ENCODE measurements around the gene FAM229A.

FAM229A gene

DNA sequence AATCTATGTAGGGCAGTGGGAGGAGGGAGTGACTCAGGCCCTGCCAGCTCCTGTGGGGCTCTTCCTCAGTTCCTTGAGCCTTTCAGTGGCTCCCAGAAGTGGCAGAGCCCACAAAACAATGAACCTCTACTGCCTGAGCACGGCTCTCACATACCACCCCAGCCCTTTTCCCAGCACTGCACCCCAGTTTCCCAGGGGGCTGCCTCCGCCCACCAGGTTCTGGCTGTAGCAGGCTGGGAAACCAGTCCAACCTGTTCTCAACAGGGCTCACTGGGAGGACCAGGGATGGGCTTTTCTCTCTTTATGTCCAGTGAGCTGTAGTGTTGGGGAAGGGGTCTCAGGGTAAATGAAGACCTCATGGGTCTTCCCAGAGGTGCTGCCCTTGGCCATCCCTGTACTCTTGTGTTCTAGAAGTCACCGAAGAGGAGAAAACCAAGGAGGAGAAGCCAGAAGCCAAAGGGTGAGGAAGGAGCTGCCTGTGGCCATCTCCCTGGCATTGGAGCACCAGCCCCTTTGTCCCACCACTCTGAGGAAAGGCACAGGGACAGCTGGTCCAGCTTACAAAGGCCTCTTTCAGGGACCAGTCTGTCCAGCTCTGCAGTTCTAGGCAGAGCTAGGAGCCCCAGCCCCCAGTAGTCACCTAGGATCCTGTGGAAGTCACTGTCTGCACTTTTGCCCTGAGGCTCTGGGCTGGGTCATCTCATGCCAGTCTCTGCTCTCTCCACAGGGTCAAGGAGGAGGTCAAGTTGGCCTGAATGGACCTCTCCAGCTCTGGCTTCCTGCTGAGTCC, 29.8 kb downstream of the FAM229A start:
- Histone ChIP-seq H3K27me3 (ENCODE audit: control insufficient read depth in 1 of 2, insufficient read depth in 2 of 2, low read length in 2 of 2) (no peaks in the 10 kb centered on the region), H3K27ac (ENCODE audit: low read depth, low read length) (no peak overlapping the region), H3K9me3 (ENCODE audit: control insufficient read depth in 1 of 2, low read length in 2 of 2) (no peaks in the 10 kb centered on the region), H3K36me3 (ENCODE audit: control insufficient read depth in 1 of 2, insufficient read depth in 2 of 2, low read length in 2 of 2) (peaks cover 40 to 55% of the 10 kb centered on the region in 2 donors), H3K4me3 (ENCODE audit: low read depth in 1 of 2, low read length in 2 of 2) (no peak overlapping the region), H3K4me1 (ENCODE audit: control insufficient read depth in 1 of 2, insufficient read depth in 2 of 2, low read length in 2 of 2) (peaks cover 27 to 33% of the 10 kb centered on the region in 2 donors), H3K9ac (ENCODE audit: low read depth in 1 of 2, low read length in 2 of 2) (no peak overlapping the region)

DNA sequence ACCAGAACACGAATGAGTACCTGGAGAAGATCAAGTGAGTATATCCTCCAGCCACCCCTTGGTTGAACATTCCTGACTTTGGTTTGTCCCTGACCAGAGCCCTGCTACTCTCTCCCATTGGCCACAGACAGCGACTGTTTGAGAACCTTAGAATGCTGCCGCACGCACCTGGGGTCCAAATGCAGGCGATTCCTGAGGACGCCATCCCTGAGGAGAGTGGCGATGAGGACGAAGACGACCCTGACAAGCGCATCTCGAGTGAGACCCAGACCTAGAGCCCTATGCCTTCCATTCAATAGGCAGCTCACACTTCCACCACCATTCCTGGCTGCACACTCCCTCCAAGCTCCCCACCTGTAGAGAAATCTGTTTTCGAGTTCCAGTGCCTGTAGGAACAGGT, 30.7 kb downstream of the FAM229A start:
- Histone ChIP-seq H3K4me1 (ENCODE audit: control insufficient read depth in 1 of 2, insufficient read depth in 2 of 2, low read length in 2 of 2) (peaks cover 18 to 27% of the 10 kb centered on the region in 2 donors), H3K9me3 (ENCODE audit: control insufficient read depth in 1 of 2, low read length in 2 of 2) (no peaks in the 10 kb centered on the region), H3K9ac (ENCODE audit: low read depth in 1 of 2, low read length in 2 of 2) (no peak overlapping the region), H3K27me3 (ENCODE audit: control insufficient read depth in 1 of 2, insufficient read depth in 2 of 2, low read length in 2 of 2) (no peaks in the 10 kb centered on the region), H3K4me3 (ENCODE audit: low read depth in 1 of 2, low read length in 2 of 2) (no peak overlapping the region), H3K36me3 (ENCODE audit: control insufficient read depth in 1 of 2, insufficient read depth in 2 of 2, low read length in 2 of 2) (peaks cover 48 to 63% of the 10 kb centered on the region in 2 donors), H3K27ac (ENCODE audit: low read depth, low read length) (no peak overlapping the region)

DNA sequence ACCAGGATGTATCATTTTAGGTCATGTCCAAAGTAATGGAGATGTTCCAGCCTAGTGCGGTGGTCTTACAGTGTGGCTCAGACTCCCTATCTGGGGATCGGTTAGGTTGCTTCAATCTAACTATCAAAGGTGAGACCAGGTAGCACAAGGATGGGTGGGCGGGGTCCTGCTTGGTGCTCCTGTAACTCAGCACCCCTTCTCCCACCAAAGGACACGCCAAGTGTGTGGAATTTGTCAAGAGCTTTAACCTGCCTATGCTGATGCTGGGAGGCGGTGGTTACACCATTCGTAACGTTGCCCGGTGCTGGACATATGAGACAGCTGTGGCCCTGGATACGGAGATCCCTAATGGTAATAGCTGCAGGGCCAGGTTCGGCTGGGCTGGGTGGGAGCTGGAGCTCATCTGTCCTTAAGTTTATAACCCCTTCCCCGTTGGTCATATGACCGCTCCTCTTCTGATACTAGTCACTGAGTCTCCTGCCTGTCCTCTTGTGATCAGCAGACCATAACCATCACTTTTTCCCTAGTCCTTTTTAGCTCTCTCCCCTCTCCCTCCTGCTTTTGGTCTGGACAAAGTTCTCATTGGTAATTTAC, 31.6 kb downstream of the FAM229A start:
- Histone ChIP-seq H3K36me3 (ENCODE audit: control insufficient read depth in 1 of 2, insufficient read depth in 2 of 2, low read length in 2 of 2) (peaks cover 48 to 71% of the 10 kb centered on the region in 2 donors), H3K9me3 (ENCODE audit: control insufficient read depth in 1 of 2, low read length in 2 of 2) (no peaks in the 10 kb centered on the region), H3K27ac (ENCODE audit: low read depth, low read length) (no peak overlapping the region), H3K4me1 (ENCODE audit: control insufficient read depth in 1 of 2, insufficient read depth in 2 of 2, low read length in 2 of 2) (peaks cover 16 to 25% of the 10 kb centered on the region in 2 donors), H3K4me3 (ENCODE audit: low read depth in 1 of 2, low read length in 2 of 2) (no peak overlapping the region), H3K27me3 (ENCODE audit: control insufficient read depth in 1 of 2, insufficient read depth in 2 of 2, low read length in 2 of 2) (no peaks in the 10 kb centered on the region), H3K9ac (ENCODE audit: low read depth in 1 of 2, low read length in 2 of 2) (no peak overlapping the region)

DNA sequence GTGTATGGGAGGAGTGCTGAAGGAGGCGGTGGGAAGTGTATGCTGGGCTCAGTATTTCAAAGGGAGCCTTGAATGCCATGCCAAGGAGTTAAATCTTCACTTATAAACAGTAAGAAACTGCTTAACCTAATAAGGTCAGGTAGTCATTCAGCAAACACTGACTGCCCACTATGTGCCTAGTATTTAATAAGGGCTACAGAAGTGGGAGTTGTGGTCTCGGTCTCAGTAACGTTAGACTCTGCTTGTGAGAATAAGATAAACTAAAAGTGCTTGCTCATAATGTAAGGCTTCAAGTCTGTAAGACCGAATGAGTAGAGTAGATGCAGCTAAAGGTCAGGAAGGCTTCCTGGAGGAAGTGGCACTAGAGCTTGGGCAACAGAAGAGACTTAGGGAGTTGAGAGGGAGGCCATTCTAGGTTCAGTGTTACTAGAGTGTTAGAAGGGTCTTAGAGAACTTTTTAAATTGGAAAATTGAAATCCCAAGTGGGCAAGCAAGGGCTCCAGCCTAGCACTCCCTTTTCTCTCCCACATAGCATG, 32.3 kb downstream of the FAM229A start:
- Histone ChIP-seq H3K4me3 (ENCODE audit: low read depth in 1 of 2, low read length in 2 of 2) (no peak overlapping the region), H3K27me3 (ENCODE audit: control insufficient read depth in 1 of 2, insufficient read depth in 2 of 2, low read length in 2 of 2) (no peaks in the 10 kb centered on the region), H3K9me3 (ENCODE audit: control insufficient read depth in 1 of 2, low read length in 2 of 2) (no peaks in the 10 kb centered on the region), H3K9ac (ENCODE audit: low read depth in 1 of 2, low read length in 2 of 2) (no peak overlapping the region), H3K4me1 (ENCODE audit: control insufficient read depth in 1 of 2, insufficient read depth in 2 of 2, low read length in 2 of 2) (peaks cover 15 to 24% of the 10 kb centered on the region in 2 donors), H3K36me3 (ENCODE audit: control insufficient read depth in 1 of 2, insufficient read depth in 2 of 2, low read length in 2 of 2) (peaks cover 48 to 77% of the 10 kb centered on the region in 2 donors), H3K27ac (ENCODE audit: low read depth, low read length) (no peak overlapping the region)

DNA sequence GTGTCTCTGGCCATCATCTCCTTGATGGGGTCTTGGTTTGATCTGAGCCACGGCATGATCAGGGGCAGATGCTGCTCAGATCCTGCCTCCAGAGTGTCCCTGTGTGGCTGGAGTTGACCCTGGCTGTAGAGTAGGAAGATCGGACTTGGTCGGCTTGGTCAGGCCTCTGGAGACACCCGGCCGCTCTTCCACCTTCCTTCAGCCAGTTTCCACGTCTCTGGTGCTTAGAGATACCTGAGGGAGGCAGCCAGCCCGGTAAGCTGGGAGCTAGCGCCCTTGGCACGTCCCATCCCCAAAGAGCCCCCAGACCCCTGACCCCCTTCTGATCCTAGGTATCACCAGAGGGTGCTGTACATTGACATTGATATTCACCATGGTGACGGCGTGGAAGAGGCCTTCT, 35.1 kb downstream of the FAM229A start:
- peaks cover 48 to 78% of the 10 kb centered on the region in 2 donors for H3K36me3 ChIP-seq (ENCODE audit: control insufficient read depth in 1 of 2, insufficient read depth in 2 of 2, low read length in 2 of 2)
- H3K4me3 ChIP-seq (ENCODE audit: low read depth in 1 of 2, low read length in 2 of 2): no peak overlapping the region
- H3K9ac ChIP-seq (ENCODE audit: low read depth in 1 of 2, low read length in 2 of 2): no peak overlapping the region
- no peaks in the 10 kb centered on the region for H3K27me3 ChIP-seq (ENCODE audit: control insufficient read depth in 1 of 2, insufficient read depth in 2 of 2, low read length in 2 of 2)
- no peaks in the 10 kb centered on the region for H3K9me3 ChIP-seq (ENCODE audit: control insufficient read depth in 1 of 2, low read length in 2 of 2)
- peaks cover 11 to 17% of the 10 kb centered on the region in 2 donors for H3K4me1 ChIP-seq (ENCODE audit: control insufficient read depth in 1 of 2, insufficient read depth in 2 of 2, low read length in 2 of 2)
- no peak overlapping the region for H3K27ac ChIP-seq (ENCODE audit: low read depth, low read length)

DNA sequence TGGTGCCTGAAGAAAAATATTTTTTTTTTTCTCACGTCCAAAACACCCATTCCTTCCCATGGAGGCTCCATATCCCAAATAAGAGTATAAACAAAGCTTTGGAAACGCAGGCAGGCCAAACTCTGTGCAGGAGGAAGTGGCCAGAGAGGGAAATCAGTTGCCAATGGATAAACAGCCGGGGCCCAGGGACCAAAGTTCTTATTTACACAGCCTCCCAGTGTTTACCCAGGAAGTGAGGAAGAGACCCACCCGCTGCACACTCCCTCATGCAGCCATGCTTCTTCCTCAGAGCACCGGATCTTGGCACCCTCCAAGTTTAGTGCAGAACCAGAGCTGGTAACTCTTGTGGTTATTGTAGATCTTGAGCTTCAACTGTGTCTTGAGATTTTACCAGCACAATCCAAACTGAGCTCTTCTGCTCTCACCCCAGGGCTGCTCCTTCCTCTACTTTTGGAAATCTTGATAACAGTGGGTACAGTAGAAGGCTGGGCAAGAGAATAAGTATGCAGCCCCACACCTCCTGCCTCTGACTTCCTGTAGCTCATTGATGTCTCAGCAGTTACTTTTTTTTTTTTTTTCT, 40.5 kb downstream of the FAM229A start:
- no peaks in the 10 kb centered on the region for H3K9me3 ChIP-seq (ENCODE audit: control insufficient read depth in 1 of 2, low read length in 2 of 2)
- peak overlapping the region; percentile 36 to 38 for H3K9ac ChIP-seq (ENCODE audit: low read depth in 1 of 2, low read length in 2 of 2)
- peaks cover 1 to 51% of the 10 kb centered on the region in 2 donors for H3K36me3 ChIP-seq (ENCODE audit: control insufficient read depth in 1 of 2, insufficient read depth in 2 of 2, low read length in 2 of 2)
- peak overlapping the region; percentile 48 for H3K27ac ChIP-seq (ENCODE audit: low read depth, low read length)
- H3K27me3 ChIP-seq (ENCODE audit: control insufficient read depth in 1 of 2, insufficient read depth in 2 of 2, low read length in 2 of 2): no peaks in the 10 kb centered on the region
- peak overlapping the region; percentile 6 to 50 for H3K4me3 ChIP-seq (ENCODE audit: low read depth in 1 of 2, low read length in 2 of 2)
- peaks cover 25 to 31% of the 10 kb centered on the region in 2 donors for H3K4me1 ChIP-seq (ENCODE audit: control insufficient read depth in 1 of 2, insufficient read depth in 2 of 2, low read length in 2 of 2)

DNA sequence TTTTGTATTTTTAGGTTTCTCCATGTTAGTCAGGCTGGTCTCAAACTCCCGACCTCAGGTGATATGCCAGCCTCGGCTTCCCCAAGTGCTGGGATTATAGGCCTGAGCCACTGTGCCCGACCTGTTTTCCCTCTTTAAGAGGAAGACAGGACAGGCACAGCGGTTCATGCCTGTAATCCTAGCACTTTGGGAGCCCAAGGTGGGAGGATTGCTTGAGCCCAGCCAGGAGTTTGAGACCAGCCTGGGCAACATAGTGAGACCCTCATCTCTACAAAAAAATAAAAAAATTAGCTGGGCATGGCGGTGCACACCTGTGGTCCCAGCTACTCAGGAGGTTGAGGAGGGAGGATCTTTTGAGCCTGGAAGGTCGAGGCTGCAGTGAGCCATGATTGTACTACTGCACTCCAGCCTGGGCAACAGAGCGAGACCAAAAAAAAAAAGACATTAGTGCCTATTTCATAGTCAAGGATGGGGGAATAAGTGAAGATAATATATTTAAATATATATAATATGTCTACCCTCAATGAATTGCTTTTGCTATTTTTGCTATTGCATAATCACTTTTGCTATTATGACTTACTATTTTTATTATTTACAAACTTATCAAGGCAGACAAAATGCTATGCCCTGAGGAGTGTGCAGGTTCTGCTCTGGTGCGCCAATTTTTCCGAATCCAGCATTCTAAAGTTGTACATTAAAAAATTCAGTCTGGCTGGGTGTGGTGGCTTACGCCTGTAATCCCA, 44.0 kb downstream of the FAM229A start:
- Histone ChIP-seq H3K4me3 (ENCODE audit: low read depth in 1 of 2, low read length in 2 of 2) (no peak overlapping the region), H3K4me1 (ENCODE audit: control insufficient read depth in 1 of 2, insufficient read depth in 2 of 2, low read length in 2 of 2) (peaks cover 20 to 26% of the 10 kb centered on the region in 2 donors), H3K9me3 (ENCODE audit: control insufficient read depth in 1 of 2, low read length in 2 of 2) (no peaks in the 10 kb centered on the region), H3K36me3 (ENCODE audit: control insufficient read depth in 1 of 2, insufficient read depth in 2 of 2, low read length in 2 of 2) (peaks cover 0 to 37% of the 10 kb centered on the region in 2 donors), H3K27ac (ENCODE audit: low read depth, low read length) (no peak overlapping the region), H3K9ac (ENCODE audit: low read depth in 1 of 2, low read length in 2 of 2) (no peak overlapping the region), H3K27me3 (ENCODE audit: control insufficient read depth in 1 of 2, insufficient read depth in 2 of 2, low read length in 2 of 2) (no peaks in the 10 kb centered on the region)

DNA sequence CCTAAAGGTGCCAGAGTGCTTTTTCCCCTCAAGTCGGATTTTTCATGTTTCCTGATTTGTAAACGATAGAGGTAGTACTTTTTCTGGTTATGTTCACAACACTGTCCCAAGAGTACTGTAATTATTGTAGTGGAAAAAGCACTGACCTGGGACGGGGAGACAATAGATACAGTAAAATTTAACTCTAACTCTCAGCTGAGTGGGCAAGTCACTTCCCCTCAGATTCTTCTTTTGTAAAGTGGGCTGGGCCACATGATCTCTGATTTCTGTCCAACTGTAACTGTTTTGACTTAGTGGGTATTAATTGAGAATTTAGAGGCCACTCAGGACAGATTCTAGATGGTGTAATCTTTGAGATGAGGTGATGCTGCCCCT, 45.4 kb downstream of the FAM229A start:
- Histone ChIP-seq H3K9me3 (ENCODE audit: control insufficient read depth in 1 of 2, low read length in 2 of 2) (no peaks in the 10 kb centered on the region), H3K27ac (ENCODE audit: low read depth, low read length) (no peak overlapping the region), H3K4me1 (ENCODE audit: control insufficient read depth in 1 of 2, insufficient read depth in 2 of 2, low read length in 2 of 2) (peaks cover 12 to 17% of the 10 kb centered on the region in 2 donors), H3K9ac (ENCODE audit: low read depth in 1 of 2, low read length in 2 of 2) (no peak overlapping the region), H3K36me3 (ENCODE audit: control insufficient read depth in 1 of 2, insufficient read depth in 2 of 2, low read length in 2 of 2) (peaks cover 0 to 37% of the 10 kb centered on the region in 2 donors), H3K27me3 (ENCODE audit: control insufficient read depth in 1 of 2, insufficient read depth in 2 of 2, low read length in 2 of 2) (no peaks in the 10 kb centered on the region), H3K4me3 (ENCODE audit: low read depth in 1 of 2, low read length in 2 of 2) (no peak overlapping the region)

DNA sequence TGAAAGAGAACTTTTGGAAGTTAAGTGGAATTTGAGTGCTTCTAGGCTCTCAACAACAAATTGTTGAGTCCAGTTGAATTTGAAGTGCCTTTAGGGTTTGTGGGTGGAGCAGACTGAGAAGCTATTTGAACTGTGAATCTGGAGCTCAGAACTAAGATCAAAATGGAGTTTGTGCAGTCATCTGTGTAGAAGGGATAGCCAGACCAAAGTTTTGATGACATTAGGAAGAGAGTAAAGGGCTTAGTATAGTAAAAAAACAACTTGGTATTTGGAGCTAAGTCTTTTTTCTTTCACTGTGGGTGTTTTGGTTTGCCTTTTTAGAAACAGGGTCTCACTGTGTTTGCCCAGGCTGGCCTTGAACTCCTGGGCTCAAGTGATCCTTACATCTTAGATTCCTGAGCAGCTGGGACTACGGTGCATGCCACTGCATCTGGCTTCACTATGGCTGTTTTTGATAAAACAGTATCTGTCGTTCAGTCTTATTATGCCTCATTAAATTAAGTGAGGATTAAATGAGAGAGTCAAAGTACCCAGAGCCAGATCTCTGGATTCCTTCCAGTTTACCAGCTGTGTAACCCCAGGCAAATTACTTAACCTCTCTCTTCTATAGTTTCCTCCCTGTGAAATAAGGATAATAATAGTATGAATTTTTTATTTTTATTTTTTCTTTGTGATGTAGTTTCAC, 50.4 kb downstream of the FAM229A start:
- no peak overlapping the region for H3K4me3 ChIP-seq (ENCODE audit: low read depth in 1 of 2, low read length in 2 of 2)
- no peaks in the 10 kb centered on the region for H3K27me3 ChIP-seq (ENCODE audit: control insufficient read depth in 1 of 2, insufficient read depth in 2 of 2, low read length in 2 of 2)
- no peak overlapping the region for H3K27ac ChIP-seq (ENCODE audit: low read depth, low read length)
- H3K9me3 ChIP-seq (ENCODE audit: control insufficient read depth in 1 of 2, low read length in 2 of 2): no peaks in the 10 kb centered on the region
- H3K36me3 ChIP-seq (ENCODE audit: control insufficient read depth in 1 of 2, insufficient read depth in 2 of 2, low read length in 2 of 2): peaks cover 0 to 18% of the 10 kb centered on the region in 2 donors
- peaks cover 18 to 19% of the 10 kb centered on the region in 2 donors for H3K4me1 ChIP-seq (ENCODE audit: control insufficient read depth in 1 of 2, insufficient read depth in 2 of 2, low read length in 2 of 2)
- H3K9ac ChIP-seq (ENCODE audit: low read depth in 1 of 2, low read length in 2 of 2): no peak overlapping the region
